ENCODE data around the gene TAS2R60. TPM values are rescaled to one million over a fixed set of nuclear protein-coding genes. Genes with fewer than 3 reads are reported as not detected.
"Not testable (repeated sequence)": the region's sequence is repeated elsewhere in the genome, so short reads cannot be mapped to it uniquely, and the experiment has no call there.

Gene TAS2R60
- total RNA-seq, 2 donors from 2014 or later, result not detected

GRCh38 chr7:143480501-143480900 is 37.2 kb downstream of the TAS2R60 start:
- H3K36me3 ChIP-seq, result no peaks in the 10 kb centered on the region
- no peak for DNase-seq
- H3K4me3 ChIP-seq, result no peak overlapping the region
- no peak overlapping the region for H3K27ac ChIP-seq
- H3K27me3 ChIP-seq, result no peaks in the 10 kb centered on the region
- TF ChIP-seq, protein P1, sequence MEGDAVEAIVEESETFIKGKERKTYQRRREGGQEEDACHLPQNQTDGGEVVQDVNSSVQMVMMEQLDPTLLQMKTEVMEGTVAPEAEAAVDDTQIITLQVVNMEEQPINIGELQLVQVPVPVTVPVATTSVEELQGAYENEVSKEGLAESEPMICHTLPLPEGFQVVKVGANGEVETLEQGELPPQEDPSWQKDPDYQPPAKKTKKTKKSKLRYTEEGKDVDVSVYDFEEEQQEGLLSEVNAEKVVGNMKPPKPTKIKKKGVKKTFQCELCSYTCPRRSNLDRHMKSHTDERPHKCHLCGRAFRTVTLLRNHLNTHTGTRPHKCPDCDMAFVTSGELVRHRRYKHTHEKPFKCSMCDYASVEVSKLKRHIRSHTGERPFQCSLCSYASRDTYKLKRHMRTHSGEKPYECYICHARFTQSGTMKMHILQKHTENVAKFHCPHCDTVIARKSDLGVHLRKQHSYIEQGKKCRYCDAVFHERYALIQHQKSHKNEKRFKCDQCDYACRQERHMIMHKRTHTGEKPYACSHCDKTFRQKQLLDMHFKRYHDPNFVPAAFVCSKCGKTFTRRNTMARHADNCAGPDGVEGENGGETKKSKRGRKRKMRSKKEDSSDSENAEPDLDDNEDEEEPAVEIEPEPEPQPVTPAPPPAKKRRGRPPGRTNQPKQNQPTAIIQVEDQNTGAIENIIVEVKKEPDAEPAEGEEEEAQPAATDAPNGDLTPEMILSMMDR (IDR thresholded peaks at IDR 0.05), result no peak
- H3K9ac ChIP-seq (ENCODE audit: low read depth in 2 of 2, low read length in 2 of 2), result no peak overlapping the region
- no peaks in the 10 kb centered on the region for H3K9me3 ChIP-seq
- no peaks in the 10 kb centered on the region for H3K4me1 ChIP-seq
- intact Hi-C loops (cut with DNase I), result no loop called here

DNA sequence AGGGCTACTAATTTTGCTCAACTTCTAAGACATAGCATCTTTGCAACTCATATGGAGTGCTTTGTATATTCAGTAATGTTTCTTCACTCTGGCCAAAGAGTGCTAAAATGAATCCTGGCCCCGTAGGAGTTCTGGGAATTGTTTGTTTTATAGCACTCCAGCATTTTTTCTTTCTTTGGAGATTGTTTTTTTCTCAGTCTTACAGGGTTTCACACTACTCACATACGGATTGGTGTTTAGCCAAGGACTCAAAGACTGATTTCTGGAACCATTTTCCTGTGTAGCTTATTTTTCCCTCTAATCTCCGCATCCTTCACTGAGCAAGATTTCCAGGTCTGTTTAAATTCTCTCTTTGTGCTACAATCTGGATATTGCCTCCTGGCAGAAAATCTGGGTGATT is 40.9 kb downstream of the TAS2R60 start:
- Histone ChIP-seq H3K4me1 (no peaks in the 10 kb centered on the region), H3K27me3 (no peaks in the 10 kb centered on the region), H3K9me3 (no peaks in the 10 kb centered on the region), H3K4me3 (no peak overlapping the region), H3K27ac (no peak overlapping the region), H3K36me3 (no peaks in the 10 kb centered on the region), H3K9ac (ENCODE audit: low read depth in 2 of 2, low read length in 2 of 2) (no peak overlapping the region)
- no peak for DNase-seq
- intact Hi-C loops (cut with DNase I), result no loop called here
- TF ChIP-seq, protein P1 (IDR thresholded peaks at IDR 0.05), result no peak

- intact Hi-C loops (cut with DNase I), result no loop called here
- H3K36me3 ChIP-seq, result no peaks in the 10 kb centered on the region
- H3K4me3 ChIP-seq, result no peak overlapping the region
- TF ChIP-seq, protein P1 (IDR thresholded peaks at IDR 0.05), result no peak
- no peak overlapping the region for H3K27ac ChIP-seq
- DNase-seq, result no peak
- H3K9ac ChIP-seq (ENCODE audit: low read depth in 2 of 2, low read length in 2 of 2), result no peak overlapping the region
- no peaks in the 10 kb centered on the region for H3K27me3 ChIP-seq
- no peaks in the 10 kb centered on the region for H3K9me3 ChIP-seq
- no peaks in the 10 kb centered on the region for H3K4me1 ChIP-seq
Measured at GRCh38 chr7:143485094-143485493, 41.8 kb downstream of the TAS2R60 start.

DNA sequence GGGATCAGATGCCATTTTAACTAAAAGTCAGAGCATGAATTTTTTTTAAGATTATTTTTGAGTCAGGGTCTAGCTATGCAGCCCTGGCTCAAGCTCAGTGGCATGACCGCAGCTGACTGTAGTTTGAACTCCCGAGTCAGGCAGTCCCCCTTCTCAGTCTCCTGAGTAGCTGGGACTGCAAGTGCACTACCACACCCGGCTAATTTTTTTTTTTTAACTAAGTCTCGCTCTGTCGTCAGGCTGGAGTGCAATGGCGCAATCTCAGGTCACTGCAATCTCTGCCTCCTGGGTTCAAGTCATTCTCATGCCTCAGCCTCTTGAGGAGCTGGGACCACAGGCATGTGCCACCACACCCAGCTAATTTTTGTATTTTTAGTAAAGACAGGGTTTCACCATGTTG is 42.2 kb downstream of the TAS2R60 start:
- TF ChIP-seq, protein P1 (IDR thresholded peaks at IDR 0.05), result no peak
- Histone ChIP-seq H3K27me3 (no peaks in the 10 kb centered on the region), H3K4me3 (no peak overlapping the region), H3K4me1 (no peaks in the 10 kb centered on the region), H3K36me3 (no peaks in the 10 kb centered on the region), H3K9ac (ENCODE audit: low read depth in 2 of 2, low read length in 2 of 2) (no peak overlapping the region), H3K9me3 (no peaks in the 10 kb centered on the region), H3K27ac (no peak overlapping the region)
- DNase-seq, result no peak
- intact Hi-C loops (cut with DNase I), result no loop called here

- H3K9ac ChIP-seq (ENCODE audit: low read depth in 2 of 2, low read length in 2 of 2); H3K27ac ChIP-seq; H3K4me3 ChIP-seq; H3K9me3 ChIP-seq; intact Hi-C loops (cut with DNase I); H3K27me3 ChIP-seq; DNase-seq; H3K36me3 ChIP-seq; H3K4me1 ChIP-seq: not testable (repeated sequence)
Measured at GRCh38 chr7:143486266-143486665, 43.0 kb downstream of the TAS2R60 start.

DNA sequence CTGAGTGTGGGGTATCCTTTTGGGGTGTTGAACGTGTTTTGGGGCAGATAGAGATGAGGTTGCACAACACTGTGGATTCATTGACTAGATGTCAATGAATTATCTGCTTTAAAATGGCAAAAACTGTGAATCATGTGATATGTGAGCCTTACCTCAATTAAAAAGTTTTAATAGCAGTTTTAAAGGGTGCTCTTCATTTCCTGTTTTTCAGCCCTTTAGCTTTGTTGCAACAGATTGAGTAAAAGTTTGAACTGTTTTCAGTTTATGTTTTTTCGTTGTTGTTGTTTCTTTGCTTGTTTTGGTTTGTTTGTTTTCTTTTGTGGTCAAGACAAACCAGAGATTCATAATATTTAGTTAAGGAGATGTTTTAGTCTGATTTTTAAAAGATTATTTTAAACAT is 43.8 kb downstream of the TAS2R60 start:
- Histone ChIP-seq H3K4me3 (no peak overlapping the region), H3K27ac (peak overlapping the region; percentile 25), H3K27me3 (no peaks in the 10 kb centered on the region), H3K9me3 (no peaks in the 10 kb centered on the region), H3K36me3 (no peaks in the 10 kb centered on the region), H3K4me1 (no peaks in the 10 kb centered on the region), H3K9ac (ENCODE audit: low read depth in 2 of 2, low read length in 2 of 2) (no peak overlapping the region)
- no peak for DNase-seq
- intact Hi-C loops (cut with DNase I), result no loop called here
- TF ChIP-seq, protein P1 (IDR thresholded peaks at IDR 0.05), result no peak

All from colonic mucosa (tissue), 4 donors.